Activated B cell treated with CpG ODN at 0.5 μM for 24 hours (primary cell): ENCODE measurements around the gene BCR. TPM values are rescaled to one million over a fixed set of nuclear protein-coding genes. Genes with fewer than 3 reads are reported as not detected.
"Not testable (repeated sequence)": the region's sequence is repeated elsewhere in the genome, so short reads cannot be mapped to it uniquely, and the experiment has no call there.

Experiments used
- ATAC-seq: fragments of 200-7000 bp; cut with Tn5 transposase; one replicate; pipeline ENCODE4 v1.10.0; 2021; ENCODE audit warnings: low read depth, mild to moderate bottlenecking, moderate library complexity
- CTCF ChIA-PET: fragments of 350-600 bp; sonication (Branson Sonifier 250); formaldehyde crosslinking; loops from one replicate; lab custom pipeline; 2021; ENCODE audit warnings: antibody characterized with exemption; lab: Charles Lee
- POLR2A ChIA-PET: fragments of 350-600 bp; sonication (Branson Sonifier 250); formaldehyde crosslinking; loops from one replicate; lab custom pipeline; 2021; ENCODE audit warnings: antibody characterized with exemption; lab: Charles Lee
- DNase-seq: peaks from one replicate; pipeline ENCODE4 v3.0.0; 2022
- H3K27ac Mint-ChIP-seq: one replicate; pipeline ENCODE4 v1.8.0; 2020; ENCODE audit warnings: mixed read lengths
- H3K27me3 Mint-ChIP-seq: one replicate; pipeline ENCODE4 v1.8.0; 2021; ENCODE audit warnings: mixed read lengths
- H3K36me3 Mint-ChIP-seq: one replicate; pipeline ENCODE4 v1.8.0; 2021; ENCODE audit warnings: low read depth, mixed read lengths
- H3K4me1 Mint-ChIP-seq: one replicate; pipeline ENCODE4 v1.8.0; 2021; ENCODE audit warnings: mixed read lengths
- H3K4me3 Mint-ChIP-seq: one replicate; pipeline ENCODE4 v1.8.0; 2020; ENCODE audit warnings: mild to moderate bottlenecking, mixed read lengths
- H3K9me3 Mint-ChIP-seq: one replicate; pipeline ENCODE4 v1.8.0; 2020; ENCODE audit warnings: mixed read lengths
- CTCF ChIP-seq: fragments of 200-600 bp; IDR thresholded peaks from one replicate; pipeline ENCODE4 v1.8.0; 2022; ENCODE audit warnings: antibody characterized with exemption, mild to moderate bottlenecking
- intact Hi-C: fragments of 100-400 bp; cut with micrococcal nuclease; formaldehyde crosslinking; loops from one replicate; pipeline ENCODE4 v1.15.1; 2024
- total RNA-seq: library from RNA; stranded (reverse); gene quantifications from 2 replicates; pipeline ENCODE4 v1.2.3, GENCODE V29; 2022

BCR gene
- total RNA-seq, 1 donor from 2014 or later: 20.9 TPM

GRCh38 chr22:23325183-23325582 lies 144.9 kb downstream of the BCR start:
- no peaks in the 10 kb centered on the region for H3K27me3 Mint-ChIP-seq
- POLR2A ChIA-PET: no interaction called here
- no peak for DNase-seq

GRCh38 chr22:23333822-23334221 lies 153.5 kb downstream of the BCR start:
- H3K27me3 Mint-ChIP-seq, ATAC-seq, H3K9me3 Mint-ChIP-seq, DNase-seq, POLR2A ChIA-PET, CTCF ChIA-PET, H3K36me3 Mint-ChIP-seq, H3K4me1 Mint-ChIP-seq, H3K4me3 Mint-ChIP-seq, intact Hi-C loops, H3K27ac Mint-ChIP-seq: not testable (repeated sequence)

More at GRCh38 chr22:23325183-23325582, 144.9 kb downstream of the BCR start:
- CTCF ChIA-PET: no interaction called here
- H3K36me3 Mint-ChIP-seq: no peaks in the 10 kb centered on the region
- H3K4me1 Mint-ChIP-seq: no peaks in the 10 kb centered on the region
- ATAC-seq: no peak
- no peak overlapping the region for H3K4me3 Mint-ChIP-seq
- no peak overlapping the region for H3K27ac Mint-ChIP-seq
- intact Hi-C loops: no loop called here
- TF ChIP-seq CTCF: no peak
- H3K9me3 Mint-ChIP-seq: no peaks in the 10 kb centered on the region

- H3K4me3 Mint-ChIP-seq, intact Hi-C loops, POLR2A ChIA-PET, H3K4me1 Mint-ChIP-seq, CTCF ChIA-PET, H3K27me3 Mint-ChIP-seq, DNase-seq, H3K36me3 Mint-ChIP-seq, H3K27ac Mint-ChIP-seq, H3K9me3 Mint-ChIP-seq, ATAC-seq: not testable (repeated sequence)
Observed at GRCh38 chr22:23337672-23338071, 157.4 kb downstream of the BCR start.

GRCh38 chr22:23341942-23342695 lies 161.8 kb downstream of the BCR start:
- H3K27me3 Mint-ChIP-seq, DNase-seq, H3K27ac Mint-ChIP-seq, CTCF ChIA-PET, POLR2A ChIA-PET, H3K4me3 Mint-ChIP-seq, H3K4me1 Mint-ChIP-seq, ATAC-seq, H3K9me3 Mint-ChIP-seq, H3K36me3 Mint-ChIP-seq, intact Hi-C loops: not testable (repeated sequence)

GRCh38 chr22:23351321-23351720 lies 171.0 kb downstream of the BCR start:
- no peak for TF ChIP-seq CTCF
- DNase-seq: no peak
- no peaks in the 10 kb centered on the region for H3K4me1 Mint-ChIP-seq

GRCh38 chr22:23353004-23353403 lies 172.7 kb downstream of the BCR start:
- H3K27me3 Mint-ChIP-seq: peaks cover 36% of the 10 kb centered on the region
- no peaks in the 10 kb centered on the region for H3K36me3 Mint-ChIP-seq
- ATAC-seq (no peak), DNase-seq (no peak)
- intact Hi-C loops: no loop called here
- no peak overlapping the region for H3K4me3 Mint-ChIP-seq
- TF ChIP-seq CTCF: no peak
- ChIA-PET POLR2A (no interaction called here), CTCF (no interaction called here)
- no peaks in the 10 kb centered on the region for H3K4me1 Mint-ChIP-seq
- H3K27ac Mint-ChIP-seq: no peak overlapping the region
- no peaks in the 10 kb centered on the region for H3K9me3 Mint-ChIP-seq

More at GRCh38 chr22:23351321-23351720, 171.0 kb downstream of the BCR start:
- intact Hi-C loops: no loop called here
- no peak overlapping the region for H3K27ac Mint-ChIP-seq
- ATAC-seq: no peak
- peaks cover 31% of the 10 kb centered on the region for H3K27me3 Mint-ChIP-seq
- H3K9me3 Mint-ChIP-seq: no peaks in the 10 kb centered on the region
- CTCF ChIA-PET: no interaction called here
- POLR2A ChIA-PET: no interaction called here
- no peak overlapping the region for H3K4me3 Mint-ChIP-seq
- no peaks in the 10 kb centered on the region for H3K36me3 Mint-ChIP-seq
